GM04504 (cell line): Measurements from ENCODE around the gene APC.

Experiments
- DNase-seq: peaks from one replicate; pipeline ENCODE4 v3.0.0-alpha.2; 2012; ENCODE audit warnings: low read depth

Gene APC

DNA sequence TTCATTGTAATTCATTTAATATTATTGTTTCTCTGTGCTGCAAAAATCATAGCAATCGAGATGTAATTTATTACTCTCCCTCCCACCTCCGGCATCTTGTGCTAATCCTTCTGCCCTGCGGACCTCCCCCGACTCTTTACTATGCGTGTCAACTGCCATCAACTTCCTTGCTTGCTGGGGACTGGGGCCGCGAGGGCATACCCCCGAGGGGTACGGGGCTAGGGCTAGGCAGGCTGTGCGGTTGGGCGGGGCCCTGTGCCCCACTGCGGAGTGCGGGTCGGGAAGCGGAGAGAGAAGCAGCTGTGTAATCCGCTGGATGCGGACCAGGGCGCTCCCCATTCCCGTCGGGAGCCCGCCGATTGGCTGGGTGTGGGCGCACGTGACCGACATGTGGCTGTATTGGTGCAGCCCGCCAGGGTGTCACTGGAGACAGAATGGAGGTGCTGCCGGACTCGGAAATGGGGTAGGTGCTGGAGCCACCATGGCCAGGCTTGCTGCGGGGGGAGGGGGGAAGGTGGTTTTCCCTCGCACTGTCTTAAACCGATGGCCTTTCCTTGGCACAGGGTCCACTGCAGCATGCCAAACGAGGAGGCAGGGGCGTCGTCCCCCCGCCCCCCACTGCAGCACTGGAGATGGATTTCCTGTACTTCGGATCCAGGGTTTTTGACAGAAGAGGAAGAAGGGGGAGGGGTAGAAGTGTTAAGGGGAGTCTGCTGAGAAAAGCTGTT, at the start of gene APC:
APC (plus strand) TSS at position 423 of the 728 bp plus-strand sequence. CDS start 17,006 bp downstream, outside the sequence.
- DNase-seq: peak; percentile 84

DNA sequence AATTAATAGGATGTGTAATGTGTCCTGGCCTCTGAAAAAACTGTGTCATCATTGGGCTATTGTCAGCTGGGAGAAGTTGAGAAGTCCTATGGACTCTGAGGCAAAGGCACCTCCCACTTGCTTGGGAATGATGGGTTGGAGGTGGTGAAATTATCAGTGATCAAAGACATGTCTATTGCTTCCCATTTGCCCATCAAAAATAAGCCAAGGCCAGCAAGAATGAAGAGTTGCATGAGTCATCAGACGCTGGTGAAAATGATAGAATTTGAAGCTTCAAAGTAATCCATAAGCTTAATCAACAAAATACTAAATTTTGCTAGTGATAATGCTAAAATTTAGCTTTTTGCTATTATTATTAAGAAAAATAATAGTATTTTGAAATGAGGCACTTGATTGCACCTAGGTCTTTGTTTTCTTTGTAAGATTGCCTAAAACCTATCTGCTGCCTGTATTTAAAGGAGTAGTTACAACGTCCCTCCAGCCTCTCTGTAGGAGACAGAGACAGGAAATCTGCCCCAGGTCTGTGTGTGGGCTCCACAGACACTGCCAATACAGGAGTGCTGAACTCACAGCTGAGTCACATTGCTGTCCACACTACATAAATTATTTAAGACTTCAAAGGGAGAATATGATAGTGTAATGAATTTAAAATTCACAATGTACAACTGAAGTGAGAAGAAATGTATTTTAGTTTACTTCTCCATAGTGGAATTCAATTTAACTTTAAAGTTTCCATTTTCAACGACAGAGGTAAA, 48.4 kb upstream of the APC start:
- no peak for DNase-seq

DNA sequence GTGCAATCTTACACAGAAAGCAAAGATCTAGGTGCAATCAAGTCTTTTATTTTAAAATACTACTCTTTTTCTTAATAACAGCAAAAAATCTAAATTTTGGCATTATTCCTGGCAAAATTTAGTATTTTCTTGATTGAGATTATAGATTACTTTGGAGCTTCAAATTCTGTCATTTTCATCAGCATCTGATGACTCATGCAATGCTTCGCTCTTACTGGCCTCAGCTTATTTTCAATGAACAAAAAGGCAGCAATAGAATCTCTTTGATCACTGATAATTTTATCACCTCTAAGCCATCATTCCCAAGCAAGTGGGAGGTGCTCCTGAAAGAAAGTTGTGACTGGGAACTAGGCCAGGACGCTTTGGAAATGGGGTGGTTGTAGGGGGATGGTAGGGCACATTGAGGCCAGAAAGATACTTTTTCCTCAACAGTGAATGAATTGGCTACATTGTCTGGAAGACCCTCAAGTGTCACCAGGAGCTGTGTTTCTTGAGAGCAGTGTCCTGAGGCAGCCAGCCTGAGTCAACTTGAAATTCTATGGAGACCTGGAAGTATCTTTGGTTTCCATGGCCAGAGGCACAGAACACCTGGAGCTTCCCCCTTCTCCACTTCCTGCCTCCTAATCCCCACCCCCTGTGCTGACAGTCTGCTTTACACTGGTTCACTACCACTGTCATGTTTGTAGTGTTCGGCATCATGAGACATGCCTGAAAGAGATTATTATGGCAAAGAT, 46.9 kb upstream of the APC start:
- no peak for DNase-seq

DNA sequence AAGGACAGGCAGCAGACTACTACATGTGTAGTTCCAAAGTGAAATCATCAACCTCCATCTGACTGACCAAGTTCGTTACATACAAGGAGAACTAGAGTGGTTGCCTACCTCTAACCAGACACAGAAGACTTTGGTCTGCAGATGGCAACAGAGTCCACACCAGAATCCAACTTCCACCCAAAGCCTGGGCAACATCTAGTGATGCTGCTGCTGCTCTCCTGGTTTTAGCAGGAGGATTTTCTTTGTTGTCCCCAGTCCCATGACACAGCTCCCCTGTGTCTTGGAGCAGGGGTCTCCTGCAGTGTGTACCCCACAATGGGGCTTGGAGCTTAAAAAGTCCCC, 46.4 kb upstream of the APC start:
- DNase-seq: no peak

DNA sequence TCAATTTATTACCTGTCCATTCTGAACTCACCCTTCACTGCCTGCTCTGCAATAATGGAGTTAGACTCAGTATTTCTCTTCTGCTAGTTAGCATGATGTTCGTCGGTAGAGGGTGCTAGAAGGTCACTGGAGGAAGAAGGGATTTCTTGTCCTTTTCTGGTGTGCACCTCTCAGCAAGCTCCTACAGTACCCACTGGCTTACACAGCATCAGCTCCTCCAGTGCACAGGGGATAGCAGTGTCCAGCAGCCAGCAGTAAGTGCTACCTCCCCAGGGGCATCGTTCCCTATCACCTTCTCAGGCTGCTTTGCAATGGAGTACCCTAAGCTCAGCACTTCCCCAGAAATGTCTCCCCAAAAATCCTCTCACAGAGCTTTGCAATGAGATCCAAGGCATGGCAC, 45.9 kb upstream of the APC start:
- no peak for DNase-seq

DNA sequence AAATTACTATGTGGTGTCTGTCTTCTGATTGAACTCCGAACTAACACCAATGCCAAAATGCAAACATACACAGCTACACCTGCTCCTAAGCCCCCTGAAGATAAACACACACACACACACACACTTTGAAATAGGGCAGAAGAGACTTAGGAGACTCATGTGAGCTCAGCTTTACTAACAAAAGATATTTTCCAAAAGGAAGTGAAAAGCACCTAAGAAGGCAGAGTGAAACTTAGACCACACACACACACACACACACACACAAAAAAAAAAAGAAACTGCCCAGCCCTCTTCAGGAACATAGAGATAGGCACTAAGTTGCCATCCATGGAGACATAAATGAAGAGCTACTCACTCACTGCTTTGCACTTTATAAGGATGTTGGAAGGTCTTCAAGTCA, 45.2 kb upstream of the APC start:
- DNase-seq: no peak

DNA sequence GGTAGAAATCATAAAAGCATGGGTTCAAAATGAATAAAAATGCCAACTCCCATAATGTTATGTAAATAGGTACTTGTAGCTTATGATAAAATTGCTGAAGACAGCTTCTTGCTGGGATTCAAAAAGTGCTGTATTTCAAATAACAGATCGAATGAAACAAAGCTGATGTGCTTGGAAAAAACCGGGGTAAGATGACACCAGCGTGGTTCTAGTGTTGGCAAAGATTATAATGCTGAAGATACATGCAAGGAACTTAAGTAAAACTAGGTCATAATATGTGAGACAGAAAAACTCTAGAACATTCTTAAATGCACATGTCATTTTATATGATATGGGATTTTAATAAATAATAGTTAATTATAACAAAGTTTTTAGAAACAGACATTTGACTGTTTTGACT, 44.4 kb upstream of the APC start:
- DNase-seq: no peak

DNA sequence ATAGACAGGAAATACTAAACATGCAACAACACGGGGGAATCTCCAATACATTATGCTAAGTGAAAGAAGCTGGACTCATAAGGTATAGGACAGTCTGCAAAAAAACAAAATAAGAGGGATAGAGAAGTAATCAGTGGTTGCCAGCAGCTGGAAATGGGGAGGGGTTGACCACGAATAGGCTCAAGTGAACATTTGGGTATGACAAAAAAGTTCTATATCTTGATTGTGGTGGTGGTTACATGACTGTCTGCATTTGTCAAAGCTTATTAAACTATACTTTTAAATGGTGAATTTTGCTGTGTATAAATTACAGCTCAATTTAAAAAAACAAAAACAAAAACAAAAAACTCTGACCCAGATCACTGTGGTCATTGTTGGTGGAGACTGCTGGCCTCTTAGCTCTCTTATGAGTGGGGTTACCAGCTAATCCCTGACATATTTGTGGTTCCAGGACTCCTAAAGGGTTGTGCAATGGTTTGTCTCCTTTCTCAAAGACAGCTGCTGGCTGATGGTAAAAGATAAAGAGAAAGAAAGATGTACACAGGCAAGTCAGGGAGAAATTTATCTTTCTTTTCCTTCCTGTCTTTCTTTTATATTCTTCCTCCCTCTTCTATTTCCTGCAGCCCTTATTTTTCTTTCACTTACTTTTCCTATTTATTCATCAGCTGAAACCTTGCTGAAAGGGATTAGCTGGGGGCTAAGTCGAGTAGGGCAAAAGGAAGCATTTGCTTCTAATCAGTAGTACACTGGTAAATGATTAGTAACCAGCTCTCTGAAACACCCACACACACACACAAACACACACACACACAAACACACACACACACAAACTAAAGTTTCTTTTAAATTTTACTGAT, 42.6 kb upstream of the APC start:
- no peak for DNase-seq

DNA sequence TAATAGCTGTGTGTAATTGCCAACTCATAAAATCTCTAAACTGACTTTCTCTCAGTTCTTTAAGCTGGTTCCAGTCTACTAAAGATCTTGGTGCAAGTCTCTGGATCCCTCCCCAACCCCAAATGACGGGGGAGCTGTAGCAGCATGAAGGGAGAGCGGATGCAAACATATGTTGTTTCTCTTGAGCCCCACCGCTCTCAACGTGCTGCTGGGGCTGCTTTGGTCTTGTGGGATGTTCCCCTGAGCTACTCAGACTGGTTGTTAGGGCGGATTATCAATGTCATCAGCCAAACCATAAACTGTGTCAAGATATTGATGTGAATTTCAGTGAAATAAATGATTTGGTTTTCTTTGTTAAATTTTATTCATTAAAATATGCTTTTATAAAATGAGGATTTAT, 40.9 kb upstream of the APC start:
- DNase-seq: no peak

DNA sequence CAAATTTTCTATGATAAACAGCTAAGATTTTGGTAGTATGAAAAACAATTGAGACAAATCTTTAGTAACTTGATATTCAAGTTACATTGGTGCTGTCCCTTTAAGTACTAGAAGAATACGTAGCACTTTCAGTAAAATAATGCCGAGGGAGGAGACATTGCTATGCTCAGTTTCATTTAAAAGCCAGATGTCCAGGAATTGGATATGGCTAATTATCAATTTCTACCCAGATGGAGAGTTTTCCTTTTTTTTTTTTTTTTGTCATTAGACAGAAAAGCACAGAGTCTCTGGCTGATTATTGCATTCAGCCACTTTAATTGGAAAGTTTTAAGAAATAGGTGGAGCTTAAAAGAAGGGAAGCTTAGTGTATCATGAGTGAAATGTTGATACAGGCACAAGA, 40.4 kb upstream of the APC start:
- DNase-seq: no peak

DNA sequence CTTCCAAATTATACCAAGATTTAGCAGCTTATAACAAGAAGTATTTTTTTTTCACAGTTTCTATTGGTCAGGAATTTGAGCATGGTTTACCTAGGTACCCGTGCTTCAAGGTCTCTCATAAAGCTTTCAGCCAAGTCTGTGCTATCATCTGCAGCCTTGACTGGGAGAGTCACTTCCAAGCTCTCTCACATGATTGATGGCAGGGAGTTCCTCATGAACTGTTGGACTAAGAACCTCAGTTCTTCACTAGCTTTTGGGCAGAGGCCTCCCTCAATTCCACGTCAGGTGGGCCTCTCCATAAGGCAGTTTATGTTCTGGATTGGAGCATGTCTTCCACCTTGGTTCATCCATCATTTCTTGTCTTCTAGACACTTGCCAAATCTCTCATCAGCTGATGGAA, 39.9 kb upstream of the APC start:
- no peak for DNase-seq

DNA sequence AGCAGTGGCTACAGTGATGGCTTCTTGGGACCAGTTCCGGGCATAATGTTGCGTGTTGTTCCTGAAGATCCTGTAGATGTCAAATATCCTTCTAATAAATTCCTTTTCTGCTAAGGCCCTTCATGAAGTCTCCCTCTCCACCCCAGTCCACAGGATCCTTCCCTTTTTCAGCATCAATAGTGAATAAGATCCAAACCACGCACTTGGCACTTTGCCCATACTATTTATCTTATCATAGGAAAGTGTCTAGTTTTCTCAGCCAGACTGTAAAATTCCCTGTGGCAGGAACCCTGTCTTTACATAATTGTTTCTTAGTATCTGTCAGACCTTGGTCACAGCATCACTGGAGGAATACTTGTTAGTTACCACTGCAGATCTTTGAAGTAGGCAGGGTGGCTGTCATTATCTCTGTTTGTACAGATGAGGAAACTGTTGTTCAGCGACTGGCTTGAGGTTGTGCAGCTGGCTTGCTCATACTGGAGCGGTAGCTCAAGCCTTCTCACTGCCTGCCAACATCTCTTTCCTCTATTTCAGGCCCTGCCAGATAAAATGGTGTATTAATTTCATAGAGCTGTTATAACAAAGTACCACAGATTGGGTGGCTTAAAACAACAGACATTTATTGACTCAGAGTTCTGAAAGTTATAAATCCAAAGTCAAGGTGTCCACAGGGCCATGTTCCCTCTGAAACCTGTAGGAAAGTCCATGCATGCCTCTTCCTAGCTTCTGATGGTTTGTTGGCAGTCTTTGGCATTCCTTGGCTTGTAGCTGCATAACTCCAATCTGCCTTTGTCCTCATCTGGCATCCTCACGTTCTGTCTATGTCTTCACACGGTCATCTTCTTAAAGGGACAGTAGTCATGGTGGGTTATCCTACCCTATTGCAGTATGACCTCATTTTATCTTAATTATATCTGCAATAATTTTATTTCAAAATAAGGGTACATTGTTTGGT, 33.5 kb upstream of the APC start:
- DNase-seq: no peak

DNA sequence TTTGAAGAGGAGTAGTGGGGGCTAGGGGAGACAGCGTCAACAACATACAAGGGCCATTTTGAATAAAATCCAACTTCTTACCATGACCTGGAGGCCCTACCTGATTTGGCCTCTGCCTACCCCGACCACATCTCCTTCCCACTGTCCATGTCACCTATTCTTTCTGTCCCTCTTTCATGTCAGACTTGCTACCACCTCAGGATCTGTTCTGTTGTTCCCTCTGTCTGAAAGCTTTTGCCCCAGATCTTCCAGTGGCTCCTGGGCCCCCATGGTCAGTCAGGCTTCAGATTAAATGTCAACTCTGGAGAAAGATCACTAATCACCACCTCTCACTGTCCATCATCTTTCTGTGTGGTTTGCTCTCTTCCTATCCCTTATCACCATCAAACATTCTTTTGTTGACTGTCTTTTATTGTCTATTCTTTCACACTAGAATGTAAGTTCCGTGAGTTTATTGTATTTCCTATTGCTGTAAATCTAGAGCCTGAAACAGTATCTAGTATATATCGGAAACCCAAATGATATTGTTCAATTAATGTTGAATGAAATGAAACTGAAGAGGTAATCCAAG, 31.2 kb upstream of the APC start:
- no peak for DNase-seq

DNA sequence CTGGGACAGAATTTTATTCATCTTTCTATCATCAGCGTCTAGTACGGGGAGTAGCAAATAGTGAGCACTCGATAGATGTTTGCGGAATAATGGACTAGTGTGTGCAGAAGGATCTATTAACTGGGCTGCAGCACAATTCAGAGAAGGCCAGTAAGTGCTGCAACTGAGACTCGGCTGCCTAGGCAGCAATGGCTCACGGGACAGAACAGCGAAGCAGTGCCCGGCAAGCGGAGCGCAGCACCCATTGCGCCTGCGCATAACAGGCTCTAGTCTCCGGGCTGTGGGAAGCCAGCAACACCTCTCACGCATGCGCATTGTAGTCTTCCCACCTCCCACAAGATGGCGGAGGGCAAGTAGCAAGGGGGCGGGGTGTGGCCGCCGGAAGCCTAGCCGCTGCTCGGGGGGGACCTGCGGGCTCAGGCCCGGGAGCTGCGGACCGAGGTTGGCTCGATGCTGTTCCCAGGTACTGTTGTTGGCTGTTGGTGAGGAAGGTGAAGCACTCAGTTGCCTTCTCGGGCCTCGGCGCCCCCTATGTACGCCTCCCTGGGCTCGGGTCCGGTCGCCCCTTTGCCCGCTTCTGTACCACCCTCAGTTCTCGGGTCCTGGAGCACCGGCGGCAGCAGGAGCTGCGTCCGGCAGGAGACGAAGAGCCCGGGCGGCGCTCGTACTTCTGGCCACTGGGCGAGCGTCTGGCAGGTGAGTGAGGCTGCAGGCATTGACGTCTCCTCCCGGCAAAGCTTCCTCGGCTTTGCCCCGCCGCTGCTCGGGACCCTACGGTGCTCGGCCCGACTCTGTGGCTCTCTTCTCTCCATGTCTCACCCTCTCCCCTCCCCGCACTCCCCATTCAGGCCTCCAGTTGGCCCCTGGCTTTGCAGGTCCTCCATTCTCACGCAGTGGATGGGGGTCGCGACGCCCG, 30.2 kb upstream of the APC start:
- peak; percentile 97 for DNase-seq

DNA sequence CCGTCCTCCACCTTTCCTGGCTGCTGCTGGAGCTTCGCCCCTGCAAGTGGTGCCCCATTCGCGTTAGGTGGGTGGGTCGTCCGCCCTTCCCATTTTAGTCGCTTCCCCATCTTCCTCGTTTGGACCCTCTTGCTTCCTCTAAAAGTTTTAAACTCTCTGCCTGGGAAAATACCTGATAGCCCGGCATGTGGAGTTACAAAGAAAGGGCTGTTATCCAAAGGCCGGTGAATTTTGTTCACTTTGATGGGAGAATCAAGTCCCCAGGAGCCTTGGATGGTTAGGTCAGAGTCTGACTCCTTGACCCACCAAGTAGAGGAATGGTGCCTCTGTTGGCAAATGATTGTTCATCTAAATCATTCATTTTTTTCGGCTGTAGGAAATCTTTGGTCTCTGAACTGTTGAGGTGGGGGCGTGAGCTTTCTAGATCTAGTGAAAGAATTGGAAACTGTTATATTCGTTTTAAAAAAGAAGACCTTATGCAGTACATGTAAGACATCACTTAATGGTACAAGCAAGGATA, 29.5 kb upstream of the APC start:
- DNase-seq: no peak

DNA sequence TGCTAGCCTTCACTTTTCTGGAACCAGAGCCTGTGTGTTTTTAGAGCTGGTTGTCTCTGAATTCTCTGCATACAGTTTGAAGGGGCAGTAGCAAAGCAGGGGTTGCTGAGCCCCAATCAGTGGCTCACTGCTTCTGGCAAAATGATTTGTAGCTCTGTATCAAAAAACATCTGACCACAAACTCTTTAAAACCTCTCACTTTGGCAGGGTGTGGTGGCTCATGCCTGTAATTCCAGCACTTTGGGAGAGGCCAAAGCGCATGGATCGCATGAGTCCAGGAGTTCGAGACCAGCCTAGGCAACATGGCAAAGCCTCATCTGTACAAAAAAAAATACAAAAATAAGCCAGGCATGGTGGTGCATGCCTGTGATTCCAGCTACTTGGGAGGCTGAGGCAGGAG, 28.3 kb upstream of the APC start:
- DNase-seq: no peak

DNA sequence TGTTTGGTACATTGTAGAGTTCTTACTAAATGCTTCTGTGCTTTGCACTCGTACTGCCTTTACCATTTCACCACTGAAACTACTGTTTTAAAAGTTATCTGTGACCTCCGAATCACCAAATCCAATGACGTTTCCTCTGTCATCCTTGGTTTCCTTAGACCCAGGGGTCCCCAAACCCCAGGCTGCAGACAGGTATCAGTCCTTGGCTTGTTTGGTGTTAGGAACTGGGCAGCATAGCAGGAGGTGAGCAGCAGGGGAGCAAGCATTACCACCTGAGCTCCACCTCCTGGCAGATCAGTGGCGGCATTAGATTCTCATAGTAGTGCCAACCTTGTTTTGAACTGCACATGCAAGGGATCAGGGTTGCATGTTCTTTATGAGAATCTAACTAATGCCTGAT, 26.8 kb upstream of the APC start:
- DNase-seq: no peak

DNA sequence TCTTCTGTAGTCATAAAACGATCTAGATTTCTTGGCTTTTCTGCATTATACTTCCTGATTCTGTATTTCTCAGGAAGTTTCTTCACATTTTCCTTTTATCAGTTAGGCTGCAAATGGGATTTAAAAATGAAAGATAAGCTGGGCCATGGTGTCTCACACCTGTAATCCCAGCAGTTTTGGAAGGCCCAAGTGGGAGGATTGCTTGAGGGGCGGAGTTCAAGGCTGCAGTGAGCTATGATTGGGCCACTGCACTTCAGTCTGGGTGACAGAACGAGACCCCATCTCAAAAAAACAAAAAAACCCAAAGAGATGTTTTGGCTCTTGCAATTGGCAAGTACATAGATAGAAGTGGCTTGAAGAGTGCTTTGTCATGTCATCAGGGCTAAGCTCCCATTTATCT, 26.2 kb upstream of the APC start:
- DNase-seq: no peak

DNA sequence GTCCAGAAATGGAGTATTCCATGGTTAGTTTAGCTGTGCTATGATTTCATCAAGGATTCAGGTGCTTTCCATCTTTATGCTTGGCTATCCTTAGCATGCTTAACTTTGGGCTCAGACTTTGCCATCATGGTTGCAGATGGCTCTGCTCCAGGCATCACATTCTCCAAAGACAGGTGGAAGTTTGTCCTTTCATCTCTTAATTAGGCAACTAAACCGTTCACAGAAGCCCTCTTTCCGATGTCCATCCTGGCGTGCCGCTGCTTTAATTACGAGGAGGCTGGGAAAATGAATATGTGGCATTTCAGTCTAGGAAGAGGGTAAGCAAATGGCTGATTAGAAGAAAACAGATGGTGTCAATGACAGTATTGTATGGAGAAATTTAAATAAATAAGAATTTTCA, 24.5 kb upstream of the APC start:
- DNase-seq: no peak
